DOHH2 (cell line): ENCODE data around the gene NRF1.
"Not testable (repeated sequence)": the region's sequence is repeated elsewhere in the genome, so short reads cannot be mapped to it uniquely, and the experiment has no call there.

Experiments
- EZH2phosphoT487 ChIP-seq: fragments of 200-600 bp; sonication (generic); IDR thresholded peaks from 2 replicates; pipeline ENCODE4 v1.6.1; 2017; ENCODE audit warnings: borderline replicate concordance, mild to moderate bottlenecking, antibody characterized with exemption, low read length, moderate library complexity, mixed read lengths
- TF ChIP-seq, protein P1 (sequence below): fragments of 200-600 bp; sonication (generic); IDR thresholded peaks from one replicate; pipeline ENCODE4 v1.5.1; 2014; ENCODE audit warnings: antibody characterized with exemption, mild to moderate bottlenecking, low read depth, low read length; ENCODE audit not compliant: poor library complexity, severe bottlenecking

DNA sequence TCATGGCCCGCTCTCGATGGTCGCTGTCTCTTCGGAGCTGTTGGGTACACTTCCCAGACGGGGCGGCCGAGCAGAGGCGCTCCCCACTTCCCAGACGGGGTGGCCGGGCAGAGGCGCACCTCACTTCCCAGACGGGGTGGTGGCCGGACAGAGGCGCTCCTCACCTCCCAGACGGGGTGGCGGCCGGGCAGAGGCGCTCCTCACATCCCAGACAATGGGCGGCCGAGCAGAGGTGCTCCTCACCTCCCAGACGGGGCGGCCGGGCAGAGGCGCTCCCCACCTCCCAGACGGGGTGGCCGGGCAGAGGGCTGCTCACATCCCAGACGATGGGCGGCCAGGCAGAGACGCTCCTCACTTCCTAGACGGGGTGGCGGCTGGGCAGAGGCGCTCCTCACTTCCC, 51.7 kb downstream of the NRF1 start:
- TF ChIP-seq, protein P1, sequence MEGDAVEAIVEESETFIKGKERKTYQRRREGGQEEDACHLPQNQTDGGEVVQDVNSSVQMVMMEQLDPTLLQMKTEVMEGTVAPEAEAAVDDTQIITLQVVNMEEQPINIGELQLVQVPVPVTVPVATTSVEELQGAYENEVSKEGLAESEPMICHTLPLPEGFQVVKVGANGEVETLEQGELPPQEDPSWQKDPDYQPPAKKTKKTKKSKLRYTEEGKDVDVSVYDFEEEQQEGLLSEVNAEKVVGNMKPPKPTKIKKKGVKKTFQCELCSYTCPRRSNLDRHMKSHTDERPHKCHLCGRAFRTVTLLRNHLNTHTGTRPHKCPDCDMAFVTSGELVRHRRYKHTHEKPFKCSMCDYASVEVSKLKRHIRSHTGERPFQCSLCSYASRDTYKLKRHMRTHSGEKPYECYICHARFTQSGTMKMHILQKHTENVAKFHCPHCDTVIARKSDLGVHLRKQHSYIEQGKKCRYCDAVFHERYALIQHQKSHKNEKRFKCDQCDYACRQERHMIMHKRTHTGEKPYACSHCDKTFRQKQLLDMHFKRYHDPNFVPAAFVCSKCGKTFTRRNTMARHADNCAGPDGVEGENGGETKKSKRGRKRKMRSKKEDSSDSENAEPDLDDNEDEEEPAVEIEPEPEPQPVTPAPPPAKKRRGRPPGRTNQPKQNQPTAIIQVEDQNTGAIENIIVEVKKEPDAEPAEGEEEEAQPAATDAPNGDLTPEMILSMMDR: not testable (repeated sequence)
- TF ChIP-seq EZH2phosphoT487: not testable (repeated sequence)
